ENCODE data around the gene RASSF8.

Gene RASSF8

GRCh38 chr12:25940886-25941285, 17.6 kb upstream of the RASSF8 start:
- H3K27me3 ChIP-seq (replicated peaks): no peaks in the 10 kb centered on the region
- no peaks in the 10 kb centered on the region for H3K36me3 ChIP-seq (replicated peaks)
- in situ Hi-C loops (cut with HindIII; ENCODE audit: low pct_ligation_motif_present, low sequenced_read_pairs): no loop called here
- no peak overlapping the region for H3K4me3 ChIP-seq (ENCODE audit: low read depth, low read length)
- no peak for DNase-seq
- H3K27ac ChIP-seq: no peak overlapping the region
- TF ChIP-seq CTCF (IDR thresholded peaks at IDR 0.05; ENCODE audit: low read depth, low read length, missing control alignments): no peak

DNA sequence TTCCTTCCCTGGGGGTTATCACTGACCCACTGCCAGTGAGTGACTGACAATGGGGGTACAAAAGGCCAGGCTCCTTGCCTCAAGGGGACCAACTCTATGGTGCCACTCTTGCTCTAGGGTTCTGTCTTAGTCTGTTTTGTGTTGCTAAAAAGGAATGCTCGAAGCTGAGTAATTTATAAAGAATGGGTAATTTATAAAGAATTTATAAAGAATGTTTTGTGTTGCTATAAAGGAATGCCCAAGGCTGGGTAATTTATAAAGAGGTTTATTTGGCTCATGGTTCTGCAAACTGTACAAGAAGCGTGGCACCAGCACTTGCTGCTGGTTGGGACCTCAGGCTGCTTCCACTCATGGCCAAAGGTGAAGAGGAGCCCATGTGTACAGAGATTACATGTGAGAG, 15.8 kb upstream of the RASSF8 start:
- Histone ChIP-seq H3K27me3 (replicated peaks) (no peaks in the 10 kb centered on the region), H3K27ac (no peak overlapping the region), H3K36me3 (replicated peaks) (no peaks in the 10 kb centered on the region), H3K4me3 (ENCODE audit: low read depth, low read length) (no peak overlapping the region)
- in situ Hi-C loops (cut with HindIII; ENCODE audit: low pct_ligation_motif_present, low sequenced_read_pairs): no loop called here
- DNase-seq: no peak
- TF ChIP-seq CTCF (IDR thresholded peaks at IDR 0.05; ENCODE audit: low read depth, low read length, missing control alignments): no peak

- Histone ChIP-seq H3K36me3 (replicated peaks) (no peaks in the 10 kb centered on the region), H3K4me3 (ENCODE audit: low read depth, low read length) (no peak overlapping the region), H3K27me3 (replicated peaks) (no peaks in the 10 kb centered on the region), H3K27ac (no peak overlapping the region)
- no peak for TF ChIP-seq CTCF (IDR thresholded peaks at IDR 0.05; ENCODE audit: low read depth, low read length, missing control alignments)
- in situ Hi-C loops (cut with HindIII; ENCODE audit: low pct_ligation_motif_present, low sequenced_read_pairs): no loop called here
- no peak for DNase-seq
Measured at GRCh38 chr12:25943940-25944339, 14.5 kb upstream of the RASSF8 start.

DNA sequence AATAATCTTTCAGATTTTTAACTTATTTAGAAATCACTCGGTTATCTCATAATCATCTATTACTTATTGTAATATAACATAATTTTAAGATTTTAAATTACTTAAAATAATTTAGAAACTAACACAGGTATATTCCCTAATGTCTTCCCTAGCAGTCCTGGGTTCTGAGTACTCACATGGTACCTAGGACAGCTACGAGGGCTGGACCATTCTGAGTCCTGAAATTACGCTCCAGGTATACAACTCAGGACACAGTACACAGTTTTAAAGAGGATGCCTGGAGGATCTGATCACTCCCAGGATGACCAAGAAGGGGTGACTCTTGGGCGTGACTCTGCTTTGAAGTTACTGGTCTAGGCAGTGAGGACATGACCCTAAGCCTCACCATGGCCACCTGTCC, 9.1 kb upstream of the RASSF8 start:
- in situ Hi-C loops (cut with HindIII; ENCODE audit: low pct_ligation_motif_present, low sequenced_read_pairs): no loop called here
- no peak for DNase-seq
- no peaks in the 10 kb centered on the region for H3K36me3 ChIP-seq (replicated peaks)
- H3K4me3 ChIP-seq (ENCODE audit: low read depth, low read length): no peak overlapping the region
- no peak overlapping the region for H3K27ac ChIP-seq
- no peak for TF ChIP-seq CTCF (IDR thresholded peaks at IDR 0.05; ENCODE audit: low read depth, low read length, missing control alignments)
- no peaks in the 10 kb centered on the region for H3K27me3 ChIP-seq (replicated peaks)

DNA sequence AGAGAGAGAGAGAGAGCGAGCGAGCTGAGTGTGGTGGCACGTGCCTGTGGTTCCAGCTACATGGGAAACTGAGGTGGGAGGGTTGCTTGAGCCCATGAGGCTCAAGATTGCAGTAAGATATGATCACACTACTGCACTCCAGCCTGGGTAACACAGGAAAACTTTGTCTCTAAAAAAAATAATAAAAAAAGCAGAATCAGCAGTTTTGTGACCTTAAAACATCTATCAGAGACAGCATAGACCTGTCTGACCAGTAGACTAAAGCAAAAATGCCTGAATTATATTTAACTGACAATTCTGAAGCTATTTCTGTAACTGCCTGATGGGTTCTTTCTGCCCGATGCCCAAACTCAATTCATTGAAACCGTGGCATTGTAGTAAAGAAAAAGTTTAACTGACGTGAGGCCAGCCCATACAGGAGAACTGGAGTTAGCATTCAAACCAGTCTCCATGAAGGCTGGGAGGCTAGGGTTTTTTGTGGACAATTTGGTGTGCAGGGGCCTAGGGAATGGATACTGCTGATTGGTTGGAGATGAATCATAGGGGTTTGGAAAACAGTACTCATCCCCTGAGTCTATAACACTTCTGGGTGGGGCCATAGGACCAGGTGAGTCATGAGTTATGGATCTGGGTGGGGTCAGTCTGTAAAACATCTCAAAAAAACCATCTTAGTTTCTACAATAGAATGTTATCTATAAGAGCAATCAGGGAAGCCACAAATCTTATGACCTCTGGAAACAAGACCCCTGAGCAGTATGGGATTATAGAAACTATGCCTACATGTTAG, 8.0 kb upstream of the RASSF8 start:
- in situ Hi-C loops (cut with HindIII; ENCODE audit: low pct_ligation_motif_present, low sequenced_read_pairs): no loop called here
- no peaks in the 10 kb centered on the region for H3K27me3 ChIP-seq (replicated peaks)
- H3K4me3 ChIP-seq (ENCODE audit: low read depth, low read length): no peak overlapping the region
- TF ChIP-seq CTCF (IDR thresholded peaks at IDR 0.05; ENCODE audit: low read depth, low read length, missing control alignments): no peak
- no peak for DNase-seq
- no peaks in the 10 kb centered on the region for H3K36me3 ChIP-seq (replicated peaks)
- no peak overlapping the region for H3K27ac ChIP-seq

Data from brain microvascular endothelial cell (primary cell).